HG03039 (cell line): Measurements from ENCODE around the gene MUC6.

Source experiments
- ATAC-seq: cut with Tn5 transposase; IDR thresholded peaks from one replicate; pipeline ENCODE4 v1.9.1; 2021; ENCODE audit warnings: mild to moderate bottlenecking, moderate library complexity; ENCODE audit not compliant: unreplicated experiment

The MUC6 gene

DNA sequence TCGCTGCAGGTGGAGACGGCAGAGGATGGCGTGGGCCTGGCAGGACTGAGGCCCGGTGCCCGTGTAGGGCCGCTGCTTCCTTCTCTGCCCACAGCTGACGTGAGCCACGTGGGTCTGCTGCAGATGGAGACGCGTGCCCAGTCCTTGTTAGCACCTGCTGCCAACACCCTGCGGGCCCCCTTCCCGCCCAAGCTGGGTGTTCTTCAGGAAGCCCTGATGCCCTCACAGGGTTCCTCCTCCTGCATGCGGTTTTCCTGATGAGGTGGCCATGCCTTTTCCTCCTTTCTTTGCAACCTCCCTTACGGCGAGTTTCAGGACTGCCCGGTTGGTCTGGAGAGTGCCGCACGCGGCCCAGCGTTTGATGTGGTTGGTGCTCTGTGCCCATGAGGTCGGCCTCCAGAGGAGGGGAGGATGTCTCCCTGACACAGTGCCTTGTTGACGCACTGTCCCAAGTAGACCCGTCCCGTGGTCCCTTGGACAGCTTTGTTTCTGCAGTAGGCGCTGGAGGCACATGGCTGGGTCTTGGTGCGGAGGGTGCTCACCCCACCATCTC lies 66.1 kb downstream of the MUC6 start:
- no peak for ATAC-seq

DNA sequence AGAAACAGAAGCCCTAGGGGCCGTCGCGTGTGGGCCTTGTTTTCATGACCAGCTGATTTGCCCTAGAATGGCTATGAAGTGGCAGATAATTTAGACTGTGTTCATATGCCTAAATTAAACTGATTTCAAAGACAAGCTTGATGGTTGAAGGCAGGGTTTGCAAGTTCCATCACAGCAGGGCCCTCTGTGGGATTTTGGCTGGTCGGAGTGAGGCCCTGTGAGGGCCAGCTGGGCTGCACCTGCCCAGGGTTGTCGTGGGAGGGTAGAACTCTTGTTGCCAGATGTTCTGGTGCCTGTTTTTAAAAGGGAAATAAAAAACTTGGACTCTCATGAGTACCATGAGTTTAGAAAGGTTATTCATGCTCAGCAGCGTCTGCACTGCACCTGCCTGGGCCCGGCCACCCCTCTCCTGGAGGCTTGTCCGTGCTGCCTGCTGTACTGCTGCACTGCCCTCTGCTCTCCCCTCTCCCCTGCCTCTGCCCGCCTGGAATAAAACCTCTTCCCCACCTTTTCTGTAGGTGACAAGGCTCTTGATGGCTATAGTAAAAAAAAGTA lies 66.8 kb downstream of the MUC6 start:
- no peak for ATAC-seq

DNA sequence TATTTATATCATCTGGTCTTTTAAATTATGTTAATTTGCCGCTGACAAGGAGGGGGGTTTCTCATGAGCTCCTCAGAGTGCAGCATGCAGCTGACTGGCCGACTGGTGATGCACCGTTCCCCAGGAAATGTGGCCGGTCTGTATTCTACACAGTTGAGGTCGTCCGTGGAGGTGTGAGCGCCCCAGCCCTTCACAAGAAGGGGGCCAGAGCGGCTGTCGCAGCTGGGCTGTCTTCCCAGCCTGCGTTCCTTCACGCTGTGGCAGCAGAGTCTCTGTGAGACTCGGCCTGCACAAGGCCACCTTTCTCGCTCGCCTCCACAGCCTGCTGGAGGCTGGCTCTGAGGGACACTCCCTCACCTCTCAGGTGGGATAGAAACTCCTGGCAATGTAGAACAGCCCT lies 67.7 kb downstream of the MUC6 start:
- no peak for ATAC-seq

DNA sequence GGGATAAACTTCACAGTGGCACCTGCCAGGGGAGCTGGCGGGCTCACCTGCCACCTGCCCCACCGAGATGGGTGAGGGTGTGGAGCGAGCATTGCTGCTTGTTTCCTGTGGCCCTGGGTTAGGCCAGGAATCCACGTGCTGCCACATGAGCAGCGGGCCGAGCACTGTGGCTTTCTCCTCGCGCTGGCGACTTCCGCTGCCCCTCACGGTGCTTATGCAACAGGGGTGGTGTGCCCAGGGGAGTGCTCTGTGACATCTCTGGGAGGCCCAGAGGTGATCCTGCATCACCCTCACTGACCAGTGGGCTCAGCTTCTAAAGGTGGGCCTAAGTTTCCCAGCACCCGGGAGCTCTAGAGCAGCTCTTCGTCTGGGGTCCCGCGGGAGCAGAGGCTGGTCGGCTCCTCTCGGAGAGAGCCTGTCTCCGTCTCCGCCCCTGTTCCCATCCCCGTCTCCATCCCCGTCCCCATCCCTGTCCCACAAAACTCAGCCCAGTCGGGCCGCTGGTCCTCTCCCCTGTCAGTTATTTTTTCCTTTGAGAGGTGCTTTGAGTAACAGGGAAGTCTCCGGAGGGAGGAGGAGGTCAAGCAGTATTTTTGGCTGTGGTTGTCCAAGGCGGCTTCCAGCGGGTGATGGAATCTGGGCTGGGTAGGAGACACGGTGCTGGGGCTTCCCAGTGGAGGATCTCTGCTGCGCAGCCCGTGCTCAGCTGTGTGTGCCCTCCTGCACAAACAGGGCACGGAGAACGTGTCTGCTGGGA lies 68.3 kb downstream of the MUC6 start:
- no peak for ATAC-seq

DNA sequence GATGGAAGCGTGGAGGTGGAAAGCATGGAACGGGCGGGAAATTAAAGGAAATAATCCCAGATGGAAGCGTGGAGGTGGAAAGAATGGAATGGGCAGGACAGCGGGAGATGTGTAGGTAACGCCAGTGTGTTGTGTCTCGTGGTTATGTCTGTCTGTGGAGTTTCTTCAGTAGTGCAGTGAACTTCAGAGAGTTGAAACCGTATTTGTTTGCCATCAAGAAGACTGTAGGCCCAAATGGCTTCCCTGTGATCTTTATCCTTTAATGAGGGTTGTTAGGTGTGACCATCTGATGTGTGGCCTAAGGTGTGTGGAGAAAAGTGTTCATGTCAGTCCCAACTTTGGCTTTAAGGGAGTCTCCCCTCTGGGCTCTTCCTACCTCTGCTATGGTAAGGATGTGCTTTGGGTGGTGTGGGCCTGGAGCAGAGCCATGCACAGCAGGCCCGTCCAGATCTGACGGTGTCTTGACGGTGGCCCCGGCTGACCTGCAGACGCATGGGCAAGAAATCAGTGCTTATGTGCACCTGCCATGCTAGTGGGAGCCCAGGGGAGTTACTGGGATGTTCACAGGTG lies 71.2 kb downstream of the MUC6 start:
- no peak for ATAC-seq

DNA sequence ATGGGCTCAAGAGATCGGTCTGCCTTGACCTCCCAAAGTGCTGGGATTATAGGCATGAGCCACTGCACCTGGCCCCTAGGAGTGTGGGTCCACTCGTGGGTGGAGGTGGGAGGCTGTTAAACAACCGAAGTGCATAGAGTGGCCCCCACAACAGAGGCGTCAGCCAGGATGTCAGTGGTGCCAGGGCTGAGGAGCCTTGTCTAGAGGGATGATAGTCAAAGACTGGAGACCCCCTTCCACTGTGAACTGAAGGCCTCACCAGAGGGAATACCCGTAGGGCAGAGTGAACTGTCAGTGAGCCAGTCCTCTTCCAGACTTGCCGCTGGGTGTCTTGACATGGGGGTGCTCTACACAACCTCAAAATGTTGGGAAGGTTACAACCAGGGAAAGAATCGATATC lies 72.7 kb downstream of the MUC6 start:
- ATAC-seq, result no peak
